HG03139 (cell line): ENCODE results near the gene TMEM123.
A peak's percentile ranks its signal among the peaks of the same experiment; 100 is the strongest.

Experiments
- ATAC-seq: cut with Tn5 transposase; IDR thresholded peaks from one replicate; pipeline ENCODE4 v1.9.1; 2021; ENCODE audit not compliant: unreplicated experiment

The TMEM123 gene

DNA sequence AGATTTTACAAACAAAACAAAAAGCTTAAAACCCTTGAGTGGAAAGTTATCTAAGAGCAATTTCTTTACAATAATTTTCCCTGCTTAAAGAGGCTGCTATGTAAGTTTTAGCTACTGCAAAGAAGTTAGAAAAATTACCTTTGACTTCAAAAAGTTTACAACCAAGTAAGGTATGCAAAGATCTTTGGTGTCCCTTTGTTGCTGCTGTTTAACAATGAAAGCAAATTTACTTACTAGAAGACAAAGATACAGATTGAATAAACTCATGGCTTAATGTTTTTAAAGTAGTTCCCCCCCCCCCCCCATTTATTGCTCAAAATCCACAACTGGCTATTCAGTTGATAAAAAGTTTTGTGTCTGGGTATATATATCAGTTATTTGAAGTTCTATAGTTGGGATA lies 26.0 kb downstream of the TMEM123 start:
- no peak for ATAC-seq

DNA sequence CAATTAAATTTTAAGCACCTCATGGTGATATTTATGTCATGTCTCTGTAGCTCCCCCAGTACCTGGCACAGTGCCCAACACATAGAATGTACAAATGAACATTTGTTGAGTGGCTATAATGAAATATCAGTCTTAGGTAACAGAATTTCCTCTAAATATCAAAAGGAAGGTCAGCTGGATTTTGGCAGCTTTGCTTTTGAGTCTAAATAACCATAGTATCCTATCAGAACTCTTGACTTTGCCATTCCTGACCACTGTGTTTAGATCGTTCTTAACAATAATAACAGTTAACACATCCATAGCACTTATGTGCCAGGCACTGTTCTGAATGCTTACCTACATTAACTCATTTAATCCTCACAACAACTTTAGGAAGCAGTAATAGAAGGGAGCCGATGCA lies 26.6 kb downstream of the TMEM123 start:
- no peak for ATAC-seq

DNA sequence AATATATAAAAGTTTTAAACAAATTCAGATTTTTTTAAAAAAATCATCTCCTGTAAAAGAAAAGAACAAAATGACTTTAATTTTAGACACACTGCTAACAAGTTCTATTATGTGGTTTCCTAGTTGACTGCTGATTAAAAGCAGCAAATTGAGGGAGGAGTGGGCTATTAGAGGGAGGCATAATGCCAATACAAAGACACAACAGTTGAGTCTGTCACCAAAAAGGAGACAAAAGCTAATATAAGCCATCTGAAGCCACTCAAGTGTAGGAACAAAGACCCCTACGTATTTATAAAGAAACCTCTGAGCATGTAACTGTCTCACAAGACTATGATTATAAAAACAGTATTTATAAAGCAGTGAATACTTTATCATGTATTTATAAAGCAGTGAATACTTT lies 28.6 kb downstream of the TMEM123 start:
- ATAC-seq, result no peak

DNA sequence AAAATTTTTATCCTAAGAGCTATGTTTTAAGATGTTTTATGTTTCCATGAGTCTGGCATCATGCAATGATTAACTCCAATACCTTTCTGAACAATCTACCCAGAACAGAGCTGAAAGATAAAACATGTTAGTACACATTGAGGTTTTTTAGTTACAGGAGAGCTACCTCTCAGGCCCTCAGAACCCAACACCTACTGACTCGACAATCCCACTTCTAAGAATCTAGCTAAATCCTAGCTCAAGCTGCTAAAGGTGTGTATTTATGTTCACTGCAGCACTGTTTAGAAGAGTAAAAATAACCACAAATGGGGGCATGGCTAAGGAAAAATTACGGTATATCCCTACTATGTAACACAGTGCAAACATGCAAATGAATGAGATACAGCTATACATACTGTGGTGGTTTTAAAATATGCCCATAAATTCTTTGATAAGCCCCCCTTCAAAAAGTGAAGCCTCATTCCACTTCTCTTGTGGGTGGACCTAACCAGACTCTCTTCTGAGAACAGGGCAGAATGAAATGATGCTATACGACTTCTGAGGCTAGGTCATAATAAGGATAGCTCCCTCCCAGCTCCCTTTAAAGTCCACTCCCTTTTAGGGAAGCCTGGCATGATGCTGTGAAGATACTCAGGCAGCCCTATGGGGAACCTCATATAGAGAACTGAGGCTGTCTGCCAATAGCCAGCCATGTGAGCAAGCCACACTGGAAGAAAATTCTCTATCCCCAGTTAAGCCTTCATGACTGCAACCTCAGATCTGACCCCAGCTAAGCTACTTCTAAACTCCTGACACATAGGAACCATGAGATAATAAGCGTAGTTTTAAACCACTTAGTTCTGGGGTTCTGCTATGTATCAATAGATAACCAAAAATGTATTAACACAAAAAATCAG lies 29.5 kb downstream of the TMEM123 start:
- ATAC-seq, result no peak

DNA sequence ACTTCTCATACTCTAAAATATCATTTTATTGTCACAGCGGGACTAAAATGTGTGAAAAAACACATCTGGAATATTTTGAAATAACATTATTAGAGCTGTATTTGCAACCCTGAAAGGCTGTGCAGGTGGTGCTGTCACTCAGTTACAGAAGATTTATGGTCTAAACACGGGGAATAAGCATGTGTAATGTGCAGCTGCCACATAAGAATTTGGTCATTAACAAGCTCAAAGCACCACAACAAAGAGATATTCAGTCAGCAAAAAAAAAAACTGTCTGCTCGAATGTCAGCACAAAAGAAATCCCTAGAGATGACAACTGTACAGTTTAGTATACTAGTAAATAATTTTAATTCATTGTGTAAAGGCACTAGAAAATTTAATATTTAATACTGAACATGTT lies 31.3 kb downstream of the TMEM123 start:
- no peak for ATAC-seq

DNA sequence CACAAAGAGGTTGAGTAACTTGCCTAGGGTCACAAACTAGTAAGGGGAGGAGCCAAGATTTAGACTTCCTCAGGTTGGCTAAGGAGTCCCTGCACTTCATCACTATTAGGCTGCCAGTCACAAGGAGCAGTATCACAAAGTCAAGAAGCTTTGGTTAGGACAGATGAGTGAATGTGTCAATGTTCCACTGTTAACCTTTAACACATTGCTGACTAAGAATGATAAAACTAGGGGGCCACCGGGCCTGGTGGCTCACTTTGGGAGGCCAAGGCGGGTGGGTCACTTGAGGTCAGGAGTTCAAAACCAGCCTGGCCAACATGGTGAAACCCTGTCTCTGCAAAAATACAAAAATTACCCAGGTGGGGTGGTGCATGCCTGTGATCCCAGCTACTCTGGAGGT lies 32.0 kb downstream of the TMEM123 start:
- peak; percentile 81 for ATAC-seq

DNA sequence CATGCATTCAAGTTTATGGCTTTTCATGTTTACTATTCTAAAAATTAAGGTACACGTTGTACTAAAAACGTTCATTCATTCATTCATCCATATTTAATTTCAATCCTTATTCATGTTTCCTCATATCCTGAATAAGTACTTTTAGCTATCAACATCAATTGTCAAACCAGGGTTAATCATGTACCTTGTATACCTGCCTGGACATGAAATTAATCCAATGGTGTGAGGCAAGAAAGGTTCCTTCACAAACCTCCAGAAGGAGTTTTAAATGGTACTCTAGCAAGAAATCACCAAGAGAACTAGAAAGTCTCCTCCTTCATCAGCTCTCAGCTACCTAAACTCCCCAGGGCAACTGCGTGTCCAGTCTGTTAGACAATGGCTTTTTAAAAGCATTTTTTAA lies 33.4 kb downstream of the TMEM123 start:
- ATAC-seq, result no peak

DNA sequence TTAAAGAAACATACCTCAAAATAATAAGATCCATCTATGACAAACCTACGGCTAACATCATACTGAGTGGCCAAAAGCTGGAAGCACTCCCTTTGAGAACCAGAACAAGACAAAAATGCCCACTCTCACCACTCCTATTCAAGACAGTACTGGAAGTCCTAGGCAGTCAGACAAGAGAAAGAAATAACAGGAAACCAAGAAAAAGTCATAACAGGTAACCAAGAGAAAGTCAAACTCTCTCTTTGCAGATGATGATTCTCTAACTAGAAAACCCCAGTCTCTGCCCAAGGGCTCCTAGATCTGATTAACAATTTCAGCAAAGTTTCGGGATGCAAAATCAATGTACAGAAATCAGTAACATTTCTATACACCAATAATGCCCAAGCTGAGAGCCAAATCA lies 35.6 kb downstream of the TMEM123 start:
- ATAC-seq, result no peak

DNA sequence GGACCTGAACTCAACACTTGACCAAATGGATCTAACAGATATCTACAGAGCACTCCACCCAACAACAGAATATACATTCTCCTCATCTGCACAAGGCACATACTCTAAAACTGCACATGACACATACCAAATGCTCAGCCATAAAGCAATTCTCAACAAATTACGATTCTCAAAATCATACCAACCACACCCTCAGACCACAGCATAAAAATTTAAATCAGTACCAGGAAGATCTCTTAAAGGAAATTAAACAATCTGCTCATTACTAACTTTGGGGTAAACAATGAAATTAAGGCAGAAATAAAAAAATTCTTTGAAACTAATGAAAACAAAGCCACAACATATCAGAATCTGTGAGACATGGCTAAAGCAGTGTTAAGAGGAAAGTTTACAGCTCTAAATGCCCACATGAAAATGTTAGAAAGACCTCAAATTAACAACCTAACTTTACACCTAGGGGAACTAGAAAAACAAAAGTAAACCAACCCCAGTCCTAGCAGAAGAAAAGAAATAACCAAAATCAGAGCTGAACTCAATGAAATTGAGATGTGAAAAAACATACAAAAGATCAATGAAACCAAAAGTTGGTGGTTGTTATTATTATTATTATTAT lies 37.2 kb downstream of the TMEM123 start:
- ATAC-seq, result no peak

DNA sequence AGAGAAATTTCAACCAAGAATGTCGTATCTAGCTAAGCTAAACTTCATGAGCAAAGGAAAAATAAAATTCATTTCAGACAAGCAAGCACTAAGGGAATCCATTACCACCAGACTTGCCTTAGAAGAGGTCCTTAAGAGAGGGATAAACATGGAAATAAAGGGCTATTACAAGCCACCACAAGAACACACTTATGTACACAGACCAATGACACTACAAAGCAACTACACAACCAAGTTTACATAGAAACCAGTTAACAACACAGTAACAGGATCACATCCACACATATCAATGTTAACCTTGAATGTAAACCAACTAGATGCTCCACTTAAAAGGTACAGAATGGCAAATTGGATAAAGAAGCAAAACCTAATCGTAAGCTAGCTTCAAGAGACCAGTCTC lies 38.0 kb downstream of the TMEM123 start:
- ATAC-seq, result no peak

DNA sequence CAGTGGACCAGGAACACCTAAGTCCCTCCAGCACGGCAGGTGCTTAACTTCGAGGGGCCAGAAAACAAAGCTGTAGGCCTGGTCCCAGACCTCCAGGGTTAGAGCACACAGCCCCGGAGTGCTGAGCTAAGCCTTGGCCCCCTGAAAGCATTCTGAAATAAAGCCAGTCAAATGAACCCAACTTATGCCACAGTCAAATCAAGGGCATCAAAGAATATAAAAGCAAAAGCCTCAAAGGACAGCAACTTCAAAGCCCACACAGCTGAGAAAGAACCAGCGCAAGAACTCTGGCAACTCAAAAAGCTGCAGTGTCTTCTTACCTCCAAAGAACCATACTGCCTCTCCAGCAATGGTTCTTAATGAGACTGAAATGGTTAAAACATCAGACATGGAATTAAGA lies 39.1 kb downstream of the TMEM123 start:
- ATAC-seq, result no peak

DNA sequence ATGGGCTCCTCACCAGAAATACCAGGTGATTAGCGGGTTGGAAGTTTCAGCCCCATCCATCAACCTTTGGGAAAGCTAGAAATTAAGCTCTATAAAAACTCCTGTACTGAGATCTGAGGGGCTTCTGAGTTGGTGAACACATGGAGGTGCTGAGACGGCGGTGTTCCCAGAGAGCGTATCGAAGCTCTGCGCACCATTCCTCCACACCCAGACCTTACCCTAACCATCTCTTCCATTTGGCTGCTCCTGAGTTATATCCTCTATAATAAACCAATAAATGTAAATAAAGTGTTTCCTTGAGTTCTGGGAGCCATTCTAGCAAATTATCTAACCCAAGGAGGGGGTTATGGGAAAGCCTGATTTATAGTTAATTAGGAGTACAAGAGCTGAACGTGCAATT lies 41.4 kb downstream of the TMEM123 start:
- ATAC-seq, result no peak

DNA sequence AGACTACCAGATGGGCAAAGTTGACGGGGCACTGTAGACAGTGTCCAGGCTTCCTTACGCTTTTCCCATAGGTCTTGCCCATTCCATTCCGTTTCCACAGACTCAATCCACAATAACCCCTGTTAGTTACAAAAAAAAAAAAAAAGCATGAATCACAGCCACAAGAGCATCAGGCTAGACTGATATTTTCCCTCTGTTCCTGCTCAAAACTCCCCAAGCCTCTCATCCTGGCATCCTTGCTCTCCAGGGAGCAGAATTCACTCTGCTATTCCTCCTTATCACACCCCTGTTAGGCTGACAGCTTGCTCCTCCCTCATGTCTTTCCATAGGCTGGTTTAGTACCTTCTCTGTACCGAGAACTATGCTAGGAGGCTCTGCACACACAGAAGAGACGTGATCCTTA lies 42.2 kb downstream of the TMEM123 start:
- ATAC-seq, result no peak

DNA sequence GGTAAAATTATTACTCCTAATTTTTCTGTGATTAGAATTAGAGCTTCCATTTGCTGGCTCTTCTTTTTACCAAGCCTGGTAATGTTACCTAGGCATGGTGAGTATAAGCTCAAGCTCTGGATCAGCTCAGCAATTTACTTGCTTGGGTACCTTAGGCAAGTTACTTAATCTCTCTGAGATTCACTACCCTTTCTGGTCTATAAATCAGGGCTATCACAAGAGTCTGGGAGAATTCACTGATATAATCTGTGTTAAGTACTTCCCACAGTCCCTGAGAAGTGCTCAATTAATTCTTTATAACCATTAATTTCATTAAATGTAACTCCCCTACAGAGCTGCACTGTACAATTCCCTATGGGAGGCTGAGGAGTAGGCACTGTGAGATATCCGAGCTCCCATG lies 44.2 kb downstream of the TMEM123 start:
- no peak for ATAC-seq

DNA sequence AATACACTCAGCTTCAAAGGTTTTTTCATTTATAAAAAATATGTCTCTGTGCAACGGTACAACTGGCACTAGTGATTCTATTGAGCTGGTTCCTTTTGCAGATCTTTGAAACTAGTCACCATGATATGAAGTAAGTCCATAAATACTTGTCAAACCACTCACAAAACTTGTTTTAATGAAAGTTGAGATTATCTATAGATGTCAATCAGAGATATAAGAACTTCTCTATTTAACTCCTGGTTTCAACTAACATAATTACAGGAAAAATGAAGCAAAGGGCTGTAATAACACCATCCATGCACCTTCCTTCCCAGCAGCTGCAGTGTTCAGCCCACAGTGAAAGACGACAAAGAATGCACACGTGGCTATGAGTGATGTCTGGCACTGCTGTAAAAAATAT lies 44.7 kb downstream of the TMEM123 start:
- no peak for ATAC-seq

DNA sequence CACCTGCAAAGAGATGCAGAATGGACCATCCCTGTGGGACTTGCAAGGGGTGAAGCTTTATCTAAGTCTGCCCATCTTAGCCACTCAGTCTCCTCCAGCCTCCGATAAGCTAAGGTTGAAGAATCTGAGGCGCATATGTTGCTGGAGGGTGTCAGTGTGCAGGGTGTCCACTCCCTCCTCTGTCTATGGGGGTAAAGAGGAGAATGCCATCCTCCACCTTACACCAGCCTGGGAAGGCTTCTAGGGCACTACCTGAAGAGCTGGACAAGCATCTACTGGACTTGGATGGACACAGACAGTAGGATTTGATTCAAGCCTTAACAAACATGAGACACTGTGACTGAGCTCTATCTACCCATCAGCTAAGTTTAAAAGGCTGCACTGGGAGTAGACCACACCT lies 46.5 kb downstream of the TMEM123 start:
- ATAC-seq, result no peak

DNA sequence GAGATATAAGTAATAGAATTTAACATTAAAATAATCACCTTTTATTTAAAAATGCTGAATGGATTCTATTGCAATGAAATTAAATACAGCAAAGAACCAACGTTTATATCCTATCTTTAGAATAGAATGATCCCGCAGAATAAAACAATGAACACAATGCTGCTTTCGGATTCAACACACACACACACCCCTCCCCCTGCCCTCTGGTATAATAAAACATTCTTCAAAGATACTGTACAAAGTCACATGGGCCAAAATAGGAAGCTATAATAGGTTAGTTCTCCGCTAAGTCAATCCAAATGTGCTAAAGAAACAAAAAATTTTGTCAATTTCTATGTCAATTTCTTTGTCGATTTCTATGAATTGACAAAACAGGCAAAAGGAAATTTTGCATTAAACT lies 47.1 kb downstream of the TMEM123 start:
- no peak for ATAC-seq

DNA sequence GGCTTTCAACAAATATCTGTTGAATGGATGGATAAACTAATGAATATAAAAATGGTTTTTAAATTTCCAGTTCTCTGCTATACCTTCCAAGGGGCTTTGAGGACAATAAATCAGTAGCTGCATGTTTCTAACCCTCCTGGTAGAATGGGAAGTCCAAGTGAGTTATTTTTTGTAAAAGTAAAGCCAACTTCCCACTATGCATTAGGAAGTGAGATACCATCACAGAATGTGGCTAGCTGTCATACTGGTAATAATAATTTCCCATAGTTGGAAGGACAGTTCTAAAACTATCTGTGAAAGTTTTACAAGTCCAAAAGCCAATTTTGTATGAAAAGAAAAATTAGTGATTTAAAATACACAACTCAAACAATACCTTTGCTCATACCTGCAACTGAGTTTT lies 50.0 kb downstream of the TMEM123 start:
- ATAC-seq, result no peak

DNA sequence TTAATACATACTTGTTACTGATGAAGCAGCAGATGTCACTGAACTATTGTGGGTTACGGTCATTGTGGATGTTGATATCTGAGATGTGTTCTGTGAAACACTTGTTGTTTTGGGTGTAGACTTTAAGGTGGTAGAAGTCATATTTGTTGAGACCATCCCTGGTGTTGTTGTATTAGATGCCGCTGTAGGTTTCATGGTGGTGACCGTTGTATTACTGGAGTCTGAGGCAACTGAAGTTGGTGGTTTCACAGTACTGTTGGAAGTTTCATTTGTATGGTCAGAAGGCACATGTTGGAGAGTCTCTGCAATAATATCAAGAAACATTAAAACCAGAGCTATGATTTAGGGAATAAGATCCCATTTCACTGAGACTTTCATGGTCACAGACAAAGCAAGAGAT lies 50.7 kb downstream of the TMEM123 start:
- ATAC-seq, result no peak

DNA sequence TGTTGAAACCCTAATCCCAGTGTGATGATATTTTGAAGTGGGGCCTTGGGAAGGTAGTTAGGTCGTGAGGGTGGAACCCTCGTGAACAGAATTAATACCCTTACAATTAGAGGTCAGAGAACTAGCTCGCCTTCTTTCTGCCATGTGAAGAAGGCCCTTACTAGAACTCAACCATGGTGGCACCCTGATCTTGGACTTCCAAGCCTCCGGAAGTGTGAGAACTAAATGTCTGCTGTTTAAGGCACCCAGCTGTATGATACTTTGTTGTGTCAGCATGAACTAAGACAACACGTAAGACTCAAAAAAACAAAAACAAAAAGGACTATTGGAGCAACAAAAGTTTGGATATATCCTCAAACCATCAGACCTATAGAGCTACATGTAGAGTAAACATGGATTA lies 52.0 kb downstream of the TMEM123 start:
- no peak for ATAC-seq

DNA sequence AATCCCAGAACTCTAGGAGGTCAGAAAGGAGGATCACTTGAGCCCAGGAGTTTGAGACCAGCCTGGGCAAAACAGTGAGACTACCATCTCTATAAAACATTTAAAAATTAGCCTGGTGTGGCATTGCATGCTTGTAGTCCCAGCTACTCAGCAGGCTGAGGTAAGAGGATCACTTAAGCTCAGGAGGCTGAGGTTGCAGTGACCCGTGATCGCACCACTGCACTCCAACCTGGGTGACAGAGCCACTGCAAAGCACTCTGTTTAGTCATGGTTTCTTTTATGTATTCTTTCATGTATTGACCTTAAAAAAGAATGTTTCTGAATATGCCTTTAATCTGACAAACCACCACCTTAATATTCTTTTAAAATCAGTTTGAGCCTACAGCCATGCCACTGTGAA lies 53.4 kb downstream of the TMEM123 start:
- ATAC-seq, result no peak

DNA sequence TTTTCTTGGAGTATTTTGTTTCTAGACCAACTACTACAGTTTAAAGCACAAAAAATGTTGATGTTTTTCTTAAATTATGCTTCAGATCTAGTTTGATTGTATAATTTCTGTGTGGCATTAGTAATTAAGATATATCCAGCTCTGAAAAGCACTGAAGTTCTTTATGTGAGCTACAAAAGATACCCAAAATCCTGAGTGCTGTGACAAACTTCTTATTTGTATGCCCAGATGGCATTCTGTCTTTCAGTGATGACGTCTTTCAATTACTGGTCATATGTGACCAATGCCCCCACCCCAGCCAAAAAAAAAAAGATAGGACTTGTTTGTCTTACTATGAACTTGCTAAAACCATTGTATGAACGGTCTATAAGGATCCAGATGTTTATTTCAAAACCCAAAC lies 54.3 kb downstream of the TMEM123 start:
- ATAC-seq, result no peak
